GM18505 (cell line): ENCODE results near the gene KRT36.

ENCODE experiments used
- ATAC-seq: cut with Tn5 transposase; IDR thresholded peaks from one replicate; pipeline ENCODE4 v1.9.1; 2021; ENCODE audit not compliant: unreplicated experiment
- POLR2A ChIP-seq: IDR thresholded peaks from 4 replicates; pipeline ENCODE4 v1.6.1; 2011; ENCODE audit warnings: borderline replicate concordance; ENCODE audit not compliant: insufficient read depth, insufficient read length; ENCODE audit errors: extremely low read depth

The KRT36 gene

DNA sequence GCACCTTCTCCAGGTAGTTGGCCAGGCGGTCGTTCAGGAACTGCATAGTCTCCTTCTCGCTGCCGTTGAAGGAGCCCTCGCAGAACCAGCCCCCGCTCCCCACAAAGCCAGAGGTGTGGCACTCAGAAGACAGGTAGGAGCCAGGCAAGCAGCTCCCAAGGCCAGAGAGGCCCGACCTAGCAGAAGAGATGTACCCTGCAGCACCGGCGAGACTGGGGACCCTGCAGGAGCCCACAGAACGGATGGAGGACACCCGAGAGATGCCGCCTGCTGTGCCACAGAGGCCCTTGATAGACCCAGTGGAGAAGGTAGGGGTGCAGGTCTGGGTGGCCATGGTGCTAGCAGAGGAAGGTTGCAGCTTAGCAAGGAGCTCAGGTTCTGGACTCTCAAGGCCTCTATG is at the start of gene KRT36:
Gene KRT36, minus strand, starts transcription at position 380 of the 400 bp plus-strand sequence. Its CDS starts 46 bp downstream, at position 334.
- ATAC-seq, result no peak
- TF ChIP-seq POLR2A, result no peak

- ATAC-seq, result no peak
- no peak for TF ChIP-seq POLR2A
Measured at GRCh38 chr17:41539071-41539492, 49.4 kb upstream of the KRT36 start.

DNA sequence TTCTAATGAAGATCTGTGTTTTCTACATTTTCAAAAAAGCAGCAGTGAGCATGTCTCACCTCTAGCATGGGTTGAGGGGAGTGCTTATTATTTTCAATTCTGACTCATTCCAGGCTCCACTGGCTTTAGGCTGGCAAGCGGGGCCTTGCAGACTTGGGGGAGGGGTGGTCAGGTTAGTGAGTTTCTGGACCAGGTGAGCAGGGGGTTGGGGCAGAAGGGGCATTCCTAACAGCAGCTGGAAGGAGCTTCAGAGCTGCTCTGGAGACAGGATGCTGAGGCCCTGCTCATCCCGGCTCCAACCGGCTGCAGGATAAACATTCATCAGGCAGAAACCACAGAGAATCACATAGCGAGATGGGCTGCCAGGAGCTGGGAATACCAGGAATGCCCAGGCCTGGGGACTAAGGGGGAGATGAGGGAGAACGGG is 48.9 kb upstream of the KRT36 start:
- no peak for ATAC-seq
- no peak for TF ChIP-seq POLR2A

GRCh38 chr17:41537990-41538389 is 48.3 kb upstream of the KRT36 start:
- no peak for ATAC-seq
- TF ChIP-seq POLR2A, result no peak

DNA sequence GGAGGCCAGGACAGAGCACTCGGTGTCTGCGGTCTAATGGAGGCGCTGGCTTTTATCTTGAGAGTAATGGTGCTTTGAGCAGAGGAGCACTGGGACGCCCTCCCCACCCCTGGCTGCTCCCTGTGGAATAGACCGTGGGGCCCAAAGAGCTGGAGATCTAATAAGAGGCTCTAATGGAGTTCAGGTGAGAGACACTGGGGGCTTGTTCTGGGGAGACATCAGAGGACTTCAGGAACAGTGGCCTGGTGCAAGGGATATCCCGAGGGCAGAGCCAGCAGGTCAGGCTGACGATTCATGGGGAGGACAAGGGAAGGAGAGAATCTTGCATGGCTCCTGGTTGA is 47.9 kb upstream of the KRT36 start:
- no peak for ATAC-seq

DNA sequence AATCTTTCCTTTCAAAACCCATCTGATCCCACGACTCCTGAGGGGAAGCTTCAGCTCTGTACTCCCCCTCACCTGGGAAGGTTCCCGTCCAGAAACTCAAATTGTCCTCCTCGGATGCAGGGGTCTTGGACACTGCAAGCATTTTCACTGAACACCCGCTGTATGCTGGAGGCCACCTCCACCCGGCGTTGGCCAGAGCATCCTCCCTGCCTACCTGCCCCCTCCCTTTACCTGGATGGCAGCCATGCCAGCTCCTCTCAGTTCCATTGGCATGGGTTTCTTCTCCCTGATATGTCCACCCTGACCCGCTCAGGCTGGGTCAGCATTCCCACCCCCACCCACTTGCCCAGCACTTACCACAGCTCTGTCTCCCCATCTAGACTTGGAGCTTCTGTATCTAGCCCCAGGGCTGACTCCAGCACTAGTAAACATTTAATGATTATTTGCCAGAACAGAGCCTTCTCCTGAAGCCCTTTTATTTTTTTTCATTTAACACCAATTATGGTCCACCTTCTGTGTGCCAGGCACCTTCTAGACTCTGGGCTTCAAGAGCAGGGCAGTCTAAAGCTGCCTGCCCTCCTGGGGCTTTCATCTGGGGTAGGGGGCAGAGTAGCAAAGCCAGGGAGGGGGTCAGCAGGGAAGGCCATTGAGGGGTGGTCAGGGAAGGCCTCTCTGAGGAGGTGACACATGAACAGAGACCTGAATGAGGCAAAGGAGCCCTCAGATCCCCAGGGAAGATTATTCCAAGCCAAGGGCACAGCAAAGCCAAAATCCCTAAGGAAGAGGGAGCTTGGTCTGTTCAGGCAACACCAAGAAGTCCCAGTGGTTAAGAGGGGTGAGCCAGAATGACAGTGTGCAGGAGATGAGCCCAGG is 47.3 kb upstream of the KRT36 start:
- ATAC-seq, result no peak

More for the DNA sequence above, 47.9 kb upstream of the KRT36 start:
- TF ChIP-seq POLR2A, result no peak

DNA sequence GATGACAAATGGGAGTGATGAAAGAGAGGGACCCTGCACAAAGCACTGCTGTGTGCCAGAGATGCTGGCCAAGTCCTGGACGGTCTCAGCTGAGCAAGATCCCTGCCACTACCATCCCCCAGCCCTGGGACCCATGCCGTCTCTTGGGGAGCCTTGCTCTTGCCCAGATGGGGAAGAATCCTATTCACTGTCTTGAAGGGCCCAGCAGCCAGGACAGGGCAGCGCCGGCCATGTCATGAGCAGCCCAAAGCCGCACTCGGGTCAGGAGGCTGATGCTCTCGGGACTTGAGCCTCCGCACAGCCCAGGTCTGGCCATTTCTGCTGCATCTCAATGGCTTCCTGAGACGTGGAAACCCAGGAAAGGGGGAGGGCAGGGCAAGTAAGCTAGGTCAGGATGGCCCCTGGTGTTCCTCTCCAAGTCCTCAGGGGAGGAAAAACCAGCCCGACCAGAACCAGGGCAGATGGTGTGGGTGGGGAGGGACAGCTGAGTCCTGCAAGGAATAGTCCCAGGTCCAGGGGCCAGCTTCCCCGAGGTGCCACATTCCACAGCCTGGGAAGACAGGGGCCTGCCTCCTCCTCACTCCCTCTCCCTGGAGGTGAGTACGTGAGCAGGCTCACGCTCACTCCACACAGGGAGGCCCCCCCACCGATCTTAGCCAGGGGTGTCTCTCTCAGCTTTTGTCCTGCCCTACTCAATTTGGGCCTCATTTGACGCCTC is 46.2 kb upstream of the KRT36 start:
- no peak for ATAC-seq
- no peak for TF ChIP-seq POLR2A

More for the DNA sequence above, 47.3 kb upstream of the KRT36 start:
- TF ChIP-seq POLR2A, result no peak

DNA sequence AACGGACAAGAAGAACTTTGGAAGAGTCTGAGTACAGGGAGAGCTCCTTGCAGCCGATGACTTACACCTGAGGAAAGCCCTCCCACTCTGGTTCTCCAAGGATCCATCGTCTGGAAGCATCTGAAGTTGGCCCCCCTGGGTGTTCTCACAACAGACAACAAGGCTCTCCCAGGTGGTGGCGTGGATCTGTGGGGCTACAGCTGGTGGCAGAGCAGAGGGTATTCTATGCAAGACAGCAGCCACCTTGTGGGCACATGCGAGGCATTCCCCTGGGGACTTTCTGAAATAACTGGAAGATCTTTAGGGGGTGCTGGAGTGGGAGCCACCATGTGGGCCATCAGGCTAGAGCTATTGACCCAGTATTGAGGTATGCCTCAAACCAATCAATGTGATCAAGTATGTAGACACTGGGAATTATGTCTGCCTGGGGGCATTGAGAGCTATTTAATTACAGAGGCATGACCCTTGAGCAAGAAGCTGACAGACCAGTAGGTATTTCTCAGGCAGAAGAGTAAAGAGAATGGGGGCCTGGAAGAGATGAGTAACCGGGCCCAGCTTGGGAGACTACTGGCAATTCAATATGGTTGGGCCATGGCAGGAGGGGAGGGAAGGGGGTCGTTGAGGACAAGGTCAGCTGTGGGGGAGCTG is 45.3 kb upstream of the KRT36 start:
- TF ChIP-seq POLR2A, result no peak
- ATAC-seq, result no peak

GRCh38 chr17:41533613-41534012 is 43.9 kb upstream of the KRT36 start:
- ATAC-seq, result no peak
- TF ChIP-seq POLR2A, result no peak

DNA sequence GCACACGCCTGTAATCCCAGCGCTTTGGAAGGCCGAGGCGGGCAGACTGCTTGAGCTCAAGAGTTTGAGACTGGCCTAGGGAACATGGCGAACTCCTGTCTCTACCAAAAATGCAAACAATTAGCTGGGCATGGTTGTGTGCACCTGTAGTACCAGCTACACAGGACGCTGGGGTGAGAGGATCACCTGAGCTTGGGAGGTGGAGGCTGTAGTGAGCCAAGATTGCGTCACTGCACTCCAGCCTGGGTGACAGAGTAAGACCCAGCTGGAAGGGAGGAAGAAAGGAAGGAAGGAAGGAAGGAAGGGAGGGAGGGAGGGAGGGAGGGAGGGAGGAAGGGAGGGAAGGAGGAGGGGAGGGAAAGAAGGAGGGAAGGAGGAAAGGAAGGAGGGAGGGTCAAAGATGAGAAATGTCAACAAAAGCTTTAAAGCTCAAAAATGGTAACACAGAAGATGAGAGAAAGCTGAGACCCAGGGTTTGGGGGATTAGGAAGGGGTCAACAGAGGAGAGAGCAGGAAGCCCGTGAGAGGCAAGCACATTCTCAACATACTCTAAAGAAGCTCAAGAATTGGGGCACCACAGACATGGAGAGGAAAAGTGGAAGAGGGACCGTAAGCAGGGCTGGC is 43.3 kb upstream of the KRT36 start:
- no peak for ATAC-seq
- TF ChIP-seq POLR2A, result no peak

GRCh38 chr17:41531993-41532392 is 42.3 kb upstream of the KRT36 start:
- no peak for TF ChIP-seq POLR2A
- ATAC-seq, result no peak

GRCh38 chr17:41530062-41531048 is 40.6 kb upstream of the KRT36 start:
- TF ChIP-seq POLR2A, result no peak
- no peak for ATAC-seq
